GM12878 (cell line): ENCODE results near the gene ANXA2R. TPM values are rescaled to one million over a fixed set of nuclear protein-coding genes. Genes with fewer than 3 reads are reported as not detected.

Experiments used
- EGR1 ChIP-seq, 2 experiments: IDR thresholded peaks; 1 replicate in 1 of 2; 2 replicates in 1 of 2; pipeline ENCODE4 v1.6.1; 2011 to 2012; ENCODE audit warnings: low read depth in 2 of 2, low read length in 2 of 2, borderline replicate concordance in 1 of 2, mild to moderate bottlenecking in 1 of 2, moderate library complexity in 1 of 2
- GABPA ChIP-seq: IDR thresholded peaks from 2 replicates; pipeline ENCODE4 v1.6.1; 2014; ENCODE audit warnings: antibody characterized with exemption, low read depth, mild to moderate bottlenecking, inconsistent platforms
- JUNB ChIP-seq: IDR thresholded peaks from 2 replicates; pipeline ENCODE4 v1.6.1; 2016; ENCODE audit warnings: antibody characterized with exemption, mild to moderate bottlenecking
- KAT2A ChIP-seq: conservative IDR thresholded peaks from 2 replicates; pipeline ENCODE4 v1.6.1; 2011; ENCODE audit warnings: low read depth, low read length; ENCODE audit not compliant: control insufficient read depth
- KDM1A ChIP-seq: fragments of 200-600 bp; sonication (generic); IDR thresholded peaks from 2 replicates; pipeline ENCODE4 v1.6.1; 2016; ENCODE audit warnings: borderline replicate concordance
- MTA2 ChIP-seq: fragments of 450-650 bp; IDR thresholded peaks from 2 replicates; pipeline ENCODE4 v1.6.1; 2016; ENCODE audit warnings: low read depth, mild to moderate bottlenecking, moderate library complexity
- MYB ChIP-seq: fragments of 150-350 bp; IDR thresholded peaks from 2 replicates; pipeline ENCODE4 v1.6.1; 2014; ENCODE audit warnings: mild to moderate bottlenecking, low read depth, low read length, borderline replicate concordance
- MYC ChIP-seq: IDR thresholded peaks from 2 replicates; pipeline ENCODE4 v1.6.1; 2011; ENCODE audit warnings: mild to moderate bottlenecking, low read length, moderate library complexity, inconsistent platforms; ENCODE audit not compliant: insufficient read depth, insufficient replicate concordance, insufficient read length, severe bottlenecking
- NFIC ChIP-seq: IDR thresholded peaks from 2 replicates; pipeline ENCODE4 v1.6.1; 2012; ENCODE audit warnings: low read depth, mild to moderate bottlenecking, inconsistent platforms, low read length, moderate library complexity
- RBBP5 ChIP-seq: fragments of 200-600 bp; sonication (generic); conservative IDR thresholded peaks from 2 replicates; pipeline ENCODE4 v1.6.1; 2016
- RUNX3 ChIP-seq: IDR thresholded peaks from 2 replicates; pipeline ENCODE4 v1.6.1; 2012; ENCODE audit warnings: low read length, inconsistent platforms
- SMARCA5 ChIP-seq: fragments of 450-650 bp; IDR thresholded peaks from 2 replicates; pipeline ENCODE4 v1.6.1; 2017; ENCODE audit warnings: mild to moderate bottlenecking
- STAT3 ChIP-seq: IDR thresholded peaks from 2 replicates; pipeline ENCODE4 v1.6.1; 2011; ENCODE audit warnings: low read depth, low read length, improper control_type of control experiment
- SUZ12 ChIP-seq: fragments of 200-600 bp; sonication (generic); IDR thresholded peaks from one replicate; pipeline ENCODE4 v1.6.1; 2018; ENCODE audit warnings: antibody characterized with exemption, mild to moderate bottlenecking; ENCODE audit not compliant: unreplicated experiment
- TBL1XR1 ChIP-seq: IDR thresholded peaks from 2 replicates; pipeline ENCODE4 v1.6.1; 2012; ENCODE audit warnings: low read depth, low read length, improper control_type of control experiment
- ZNF217 ChIP-seq: fragments of 450-650 bp; IDR thresholded peaks from 2 replicates; pipeline ENCODE4 v1.6.1; 2017; ENCODE audit warnings: antibody characterized with exemption, mild to moderate bottlenecking
- ZNF592 ChIP-seq: fragments of 450-650 bp; IDR thresholded peaks from 2 replicates; pipeline ENCODE4 v1.6.1; 2017; ENCODE audit warnings: mild to moderate bottlenecking, moderate library complexity
- ZNF687 ChIP-seq: fragments of 450-650 bp; IDR thresholded peaks from 2 replicates; pipeline ENCODE4 v1.6.1; 2017; ENCODE audit warnings: mild to moderate bottlenecking, moderate library complexity
- polyA plus RNA-seq, 11 experiments: library from polyadenylated mRNA; depleted of rRNA in 4 of 11; unstranded in 6 of 11; stranded (reverse) in 5 of 11; fragments of >200 nt; fragmentation: Nextera tagmentation in 4 of 11; fragmentation: Illumina TruSeq in 1 of 11; extraction: Ambion mirVana in 4 of 11; extraction: Trizol in 1 of 11; gene quantifications; 1 replicate in 1 of 11; 2 replicates in 10 of 11; pipeline versions ENCODE4 v1.2.1 to v1.2.3, GENCODE V29; 2011 to 2016; ENCODE audit warnings: inconsistent platforms in 2 of 11, missing spikeins in 2 of 11, low read depth in 1 of 11
- total RNA-seq, 4 experiments: library from RNA; depleted of rRNA in 3 of 4; stranded (reverse); fragments of >200 nt in 3 of 4; fragmentation: Illumina TruSeq in 1 of 4; extraction: Trizol in 1 of 4; gene quantifications; 2 replicates each; pipeline versions ENCODE4 v1.2.1 to v1.2.3, GENCODE V29; 2013 to 2021

Gene ANXA2R
- total and polyA plus RNA-seq, 10 of the 15 experiments (the other 5 are each of a cell fraction or from before 2014, with no cell fraction given), result 2.3 to 7.8 (median 4.4) TPM

- no peak for TF ChIP-seq ZNF592
- TF ChIP-seq TBL1XR1, result no peak
- TF ChIP-seq EGR1 (IDR thresholded peaks at IDR 0.05; ENCODE audit: borderline replicate concordance in 1 of 2, low read depth in 2 of 2, low read length in 2 of 2), result 0 out of 3 replicates have a peak, but pooled peaks of 1 of the 2 experiments have one; percentile 35
- TF ChIP-seq GABPA, result 0 out of 2 replicates have a peak, but pooled peaks have one; percentile 34
- TF ChIP-seq ZNF687, result 0 out of 2 replicates have a peak, but pooled peaks have one; percentile 12
- no peak for TF ChIP-seq STAT3
- peak; percentile 46; the same call in 1 of the 2 replicates for TF ChIP-seq SMARCA5
- TF ChIP-seq RUNX3, result peak; percentile 36; the same call in 1 of the 2 replicates
- TF ChIP-seq NFIC, result peak; percentile 57; the same call in 1 of the 2 replicates
- TF ChIP-seq ZNF217, result no peak
- TF ChIP-seq KAT2A, result no peak
- TF ChIP-seq SUZ12, result no peak
- TF ChIP-seq MYC, result no peak
- TF ChIP-seq KDM1A, result no peak
- no peak for TF ChIP-seq RBBP5
- 0 out of 2 replicates have a peak, but pooled peaks have one; percentile 28 for TF ChIP-seq MTA2
- no peak; the same call in 1 of the 2 replicates for TF ChIP-seq JUNB
- TF ChIP-seq MYB, result no peak
These were observed 20.3 kb downstream of the ANXA2R start (continued) for GRCh38 chr5:43019614-43020398.
